CD14-positive monocyte (primary cell): Measurements from ENCODE around the gene STAC3. TPM values are rescaled to one million over a fixed set of nuclear protein-coding genes. Genes with fewer than 3 reads are reported as not detected.

Source experiments
- DNase-seq, 3 donors: peaks; one replicate each; pipeline ENCODE4 v3.0.0-alpha.2; 2011 to 2022
- H2AFZ ChIP-seq: 2 replicates; pipeline ENCODE4 v1.6.0; 2012; ENCODE audit warnings: mild to moderate bottlenecking, low read depth, low read length, inconsistent platforms; ENCODE audit not compliant: insufficient read depth, poor library complexity, severe bottlenecking
- H3K27ac ChIP-seq, 2 donors: 1 replicate in 1 of 2; 2 replicates in 1 of 2; pipeline ENCODE4 v1.5.1; 2012 to 2013; ENCODE audit warnings: low read length in 2 of 2, control low read depth in 1 of 2, inconsistent platforms in 1 of 2, low read depth in 1 of 2, mild to moderate bottlenecking in 1 of 2
- H3K27me3 ChIP-seq, 2 donors: one replicate each; pipeline versions ENCODE4 v1.6.0 to v1.6.1; 2011 to 2013; ENCODE audit warnings: low read length in 2 of 2; ENCODE audit not compliant: control insufficient read depth in 2 of 2, insufficient read depth in 2 of 2
- H3K36me3 ChIP-seq, 2 donors: replicated peaks in 1 of 2; 1 replicate in 1 of 2; 2 replicates in 1 of 2; pipeline versions ENCODE4 v1.5.1 to v1.6.1; 2012 to 2013; ENCODE audit warnings: low read length in 2 of 2, control low read depth in 1 of 2, inconsistent platforms in 1 of 2, mild to moderate bottlenecking in 1 of 2; ENCODE audit not compliant: insufficient read depth in 2 of 2, control insufficient read depth in 1 of 2
- H3K4me1 ChIP-seq, 2 donors: 1 replicate in 1 of 2; 2 replicates in 1 of 2; pipeline versions ENCODE4 v1.5.1 to v1.6.1; 2012 to 2013; ENCODE audit warnings: low read length in 2 of 2, control low read depth in 1 of 2, inconsistent platforms in 1 of 2, mild to moderate bottlenecking in 1 of 2, moderate library complexity in 1 of 2; ENCODE audit not compliant: insufficient read depth in 2 of 2, control insufficient read depth in 1 of 2
- H3K4me2 ChIP-seq: replicated peaks from 2 replicates; pipeline ENCODE3; 2012; ENCODE audit warnings: low read length, moderate library complexity, mild to moderate bottlenecking; ENCODE audit not compliant: poor library complexity, severe bottlenecking; ENCODE audit errors: extremely low read depth
- H3K4me3 ChIP-seq, 3 experiments: fragments of 200-600 bp in 1 of 3; sonication (generic) in 1 of 3; replicated peaks in 1 of 3; 1 replicate in 2 of 3; 2 replicates in 1 of 3; pipeline ENCODE4 v1.5.1; 2011 to 2013; ENCODE audit warnings: low read length in 3 of 3, mild to moderate bottlenecking in 3 of 3, control low read depth in 2 of 3, low read depth in 2 of 3, inconsistent platforms in 1 of 3, moderate library complexity in 1 of 3
- H3K79me2 ChIP-seq: 2 replicates; pipeline ENCODE4 v1.6.0; 2012; ENCODE audit warnings: mild to moderate bottlenecking, control low read depth, inconsistent platforms, low read length, moderate library complexity; ENCODE audit not compliant: insufficient read depth
- H3K9ac ChIP-seq: 2 replicates; pipeline ENCODE4 v1.6.0; 2017; ENCODE audit warnings: low read length, mild to moderate bottlenecking; ENCODE audit not compliant: insufficient read depth, poor library complexity, severe bottlenecking
- H3K9me3 ChIP-seq, 2 donors: replicated peaks in 1 of 2; 1 replicate in 1 of 2; 2 replicates in 1 of 2; pipeline versions ENCODE4 v1.5.1 to v1.6.1; 2012 to 2013; ENCODE audit warnings: low read length in 2 of 2, control low read depth in 1 of 2; ENCODE audit not compliant: control insufficient read depth in 1 of 2, insufficient read depth in 1 of 2
- H4K20me1 ChIP-seq: 2 replicates; pipeline ENCODE4 v1.6.0; 2012; ENCODE audit warnings: mild to moderate bottlenecking, low read length, control low read depth, moderate library complexity; ENCODE audit not compliant: insufficient read depth
- H3K27ac Mint-ChIP-seq, 7 donors: one replicate each; pipeline ENCODE4 v1.8.0; 2020; ENCODE audit warnings: mild to moderate bottlenecking in 7 of 7, mixed read lengths in 7 of 7, moderate library complexity in 6 of 7, inconsistent platforms in 2 of 7
- H3K27me3 Mint-ChIP-seq, 3 donors: one replicate each; pipeline ENCODE4 v1.8.0; 2021 to 2022; ENCODE audit warnings: low read depth in 3 of 3, mild to moderate bottlenecking in 3 of 3, mixed read lengths in 3 of 3, moderate library complexity in 3 of 3, inconsistent platforms in 1 of 3
- H3K36me3 Mint-ChIP-seq, 2 donors: one replicate each; pipeline ENCODE4 v1.8.0; 2020; ENCODE audit warnings: mixed read lengths in 2 of 2, inconsistent platforms in 1 of 2, mild to moderate bottlenecking in 1 of 2
- H3K4me1 Mint-ChIP-seq: one replicate; pipeline ENCODE4 v1.8.0; 2020; ENCODE audit warnings: mild to moderate bottlenecking, mixed read lengths
- H3K4me3 Mint-ChIP-seq, 2 donors: one replicate each; pipeline ENCODE4 v1.8.0; 2020; ENCODE audit warnings: mild to moderate bottlenecking in 2 of 2, mixed read lengths in 2 of 2, moderate library complexity in 1 of 2
- H3K9me3 Mint-ChIP-seq, 7 donors: one replicate each; pipeline ENCODE4 v1.8.0; 2020 to 2022; ENCODE audit warnings: mixed read lengths in 7 of 7, mild to moderate bottlenecking in 6 of 7, moderate library complexity in 6 of 7, inconsistent platforms in 2 of 7
- CTCF ChIP-seq: fragments of 200-600 bp; IDR thresholded peaks from one replicate; pipeline ENCODE4 v1.8.0; 2022; ENCODE audit warnings: antibody characterized with exemption, mild to moderate bottlenecking
- WGBS: methylation state at CpG from one replicate; pipeline ENCODE4 v1.1.5; 2013; ENCODE audit warnings: missing lambda C conversion rate; ENCODE audit not compliant: insufficient coverage; 5-methylcytosine and 5-hydroxymethylcytosine counted together
- intact Hi-C, 2 donors: fragments of 100-400 bp; cut with micrococcal nuclease; formaldehyde crosslinking; loops; one replicate each; pipeline versions ENCODE4 v1.15.0 to v1.15.1; 2023
- polyA plus RNA-seq, 3 donors: library from polyadenylated mRNA; depleted of rRNA in 1 of 3; unstranded in 2 of 3; stranded (reverse) in 1 of 3; fragments of 300-500 nt in 2 of 3; fragments of >200 nt in 1 of 3; fragmentation: Illumina TruSeq in 2 of 3; gene quantifications; 1 replicate in 2 of 3; 2 replicates in 1 of 3; pipeline ENCODE4 v1.2.3, GENCODE V29; 2012 to 2021

The STAC3 gene
- polyA plus RNA-seq, 3 donors = 7.0 to 32.1 (median 9.1) TPM

- Mint-ChIP-seq H3K36me3 (peaks cover 6 to 29% of the 10 kb centered on the region in 2 donors), H3K4me3 (peak overlapping the region in 1 of 2 donors; percentile 88), H3K9me3 (peaks cover 0 to 40% (median 14%) of the 10 kb centered on the region in 7 donors), H3K27ac (no peak overlapping the region), H3K27me3 (peaks cover 78 to 93% (median 90%) of the 10 kb centered on the region in 3 donors), H3K4me1 (peaks cover 46% of the 10 kb centered on the region)
- Histone ChIP-seq H2AFZ (no peak overlapping the region), H4K20me1 (peaks cover 4% of the 10 kb centered on the region), H3K9me3 (peaks cover 0 to 47% of the 10 kb centered on the region in 2 donors), H3K4me1 (peaks cover 26 to 36% of the 10 kb centered on the region in 2 donors), H3K36me3 (no peaks in the 10 kb centered on the region), H3K9ac (no peak overlapping the region), H3K27ac (no peak overlapping the region), H3K27me3 (peaks cover 75 to 86% of the 10 kb centered on the region in 2 donors), H3K4me2 (peak overlapping the region; percentile 67), H3K79me2 (no peaks in the 10 kb centered on the region), H3K4me3 (peak overlapping the region in 1 of 3 experiments; percentile 52)
- TF ChIP-seq CTCF = no peak
- no peak for DNase-seq
- intact Hi-C loops = loop anchor here in 1 of 2 donors (2.0 kb wide), 1 partner anchor 14 kb away; no protein-coding TSS in a partner anchor
- WGBS = 14% methylated on average over 24 of the region's 30 CpGs
Observed at GRCh38 chr12:57224278-57224972, 26.6 kb downstream of the STAC3 start.

- Histone ChIP-seq H4K20me1 (peaks cover 4% of the 10 kb centered on the region), H3K4me2 (no peak overlapping the region), H3K79me2 (no peaks in the 10 kb centered on the region), H3K27me3 (peaks cover 84 to 93% of the 10 kb centered on the region in 2 donors), H3K36me3 (no peaks in the 10 kb centered on the region), H3K4me3 (no peak overlapping the region), H3K9me3 (peaks cover 0 to 49% of the 10 kb centered on the region in 2 donors), H3K27ac (no peak overlapping the region), H2AFZ (no peak overlapping the region), H3K4me1 (peaks cover 19 to 28% of the 10 kb centered on the region in 2 donors), H3K9ac (no peak overlapping the region)
- Mint-ChIP-seq H3K36me3 (peaks cover 6 to 32% of the 10 kb centered on the region in 2 donors), H3K4me1 (peaks cover 39% of the 10 kb centered on the region), H3K27ac (no peak overlapping the region), H3K4me3 (peak overlapping the region in 1 of 2 donors; percentile 88), H3K9me3 (peaks cover 0 to 40% (median 13%) of the 10 kb centered on the region in 7 donors), H3K27me3 (peaks cover 88 to 99% (median 97%) of the 10 kb centered on the region in 3 donors)
- no peak for DNase-seq
- 23% methylated on average over 20 of the region's 22 CpGs for WGBS
- no peak for TF ChIP-seq CTCF
- intact Hi-C loops = loop anchor here in 1 of 2 donors (2.0 kb wide), 1 partner anchor 15 kb away; no protein-coding TSS in a partner anchor
Observed at GRCh38 chr12:57223191-57224165, 27.5 kb downstream of the STAC3 start.
